OCI-LY3 (cell line): ENCODE data around the gene PBX4.

ENCODE experiments used
- EZH2phosphoT487 ChIP-seq: fragments of 200-600 bp; shearing (Covaris generic); IDR thresholded peaks from 2 replicates; pipeline ENCODE4 v1.6.1; 2018; ENCODE audit warnings: antibody characterized with exemption, mixed run types, low read depth
- TF ChIP-seq, protein P1 (sequence below): fragments of 200-600, 300-600 bp; sonication (generic); IDR thresholded peaks from 2 replicates; pipeline ENCODE4 v1.5.1; 2014; ENCODE audit warnings: antibody characterized with exemption, low read length, low read depth

DNA sequence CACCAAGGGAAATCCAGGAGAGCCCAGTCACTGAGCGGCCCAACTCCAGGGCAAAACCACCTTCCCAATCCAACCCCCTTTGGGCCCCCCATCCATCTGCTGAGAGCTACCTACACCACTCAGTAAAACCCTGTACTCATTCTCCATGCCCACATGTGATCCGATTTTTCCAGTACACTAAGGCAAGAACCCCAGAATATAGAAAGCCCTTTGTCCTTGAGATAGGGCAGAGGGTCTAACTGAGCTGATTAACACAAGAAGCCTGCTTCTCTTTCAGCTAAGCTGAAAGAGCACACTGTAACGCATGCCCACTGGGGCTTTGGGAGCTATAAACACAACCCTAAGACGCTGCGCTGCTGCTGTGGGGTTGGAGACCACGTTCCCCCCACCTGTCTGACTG is 36.0 kb downstream of the PBX4 start:
- TF ChIP-seq, protein P1, sequence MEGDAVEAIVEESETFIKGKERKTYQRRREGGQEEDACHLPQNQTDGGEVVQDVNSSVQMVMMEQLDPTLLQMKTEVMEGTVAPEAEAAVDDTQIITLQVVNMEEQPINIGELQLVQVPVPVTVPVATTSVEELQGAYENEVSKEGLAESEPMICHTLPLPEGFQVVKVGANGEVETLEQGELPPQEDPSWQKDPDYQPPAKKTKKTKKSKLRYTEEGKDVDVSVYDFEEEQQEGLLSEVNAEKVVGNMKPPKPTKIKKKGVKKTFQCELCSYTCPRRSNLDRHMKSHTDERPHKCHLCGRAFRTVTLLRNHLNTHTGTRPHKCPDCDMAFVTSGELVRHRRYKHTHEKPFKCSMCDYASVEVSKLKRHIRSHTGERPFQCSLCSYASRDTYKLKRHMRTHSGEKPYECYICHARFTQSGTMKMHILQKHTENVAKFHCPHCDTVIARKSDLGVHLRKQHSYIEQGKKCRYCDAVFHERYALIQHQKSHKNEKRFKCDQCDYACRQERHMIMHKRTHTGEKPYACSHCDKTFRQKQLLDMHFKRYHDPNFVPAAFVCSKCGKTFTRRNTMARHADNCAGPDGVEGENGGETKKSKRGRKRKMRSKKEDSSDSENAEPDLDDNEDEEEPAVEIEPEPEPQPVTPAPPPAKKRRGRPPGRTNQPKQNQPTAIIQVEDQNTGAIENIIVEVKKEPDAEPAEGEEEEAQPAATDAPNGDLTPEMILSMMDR: no peak
- no peak for TF ChIP-seq EZH2phosphoT487
